PC-9 (cell line): ENCODE data around the gene ARL8A. TPM values are rescaled to one million over a fixed set of nuclear protein-coding genes. Genes with fewer than 3 reads are reported as not detected.

ENCODE experiments used
- BruUV-seq: library from RNA; stranded (reverse); fragments of 400-500 nt; replicated peaks from 2 replicates; lab custom pipeline; 2021; lab: Mats Ljungman, UMichigan
- CTCF ChIA-PET: fragments of 300-600 bp; sonication (Branson Sonifier 250); formaldehyde crosslinking; loops from one replicate; lab custom pipeline; 2022; ENCODE audit warnings: antibody characterized with exemption; lab: Charles Lee
- POLR2A ChIA-PET: fragments of 300-600 bp; sonication (Branson Sonifier 250); formaldehyde crosslinking; loops from one replicate; lab custom pipeline; 2022; ENCODE audit warnings: antibody characterized with exemption; ENCODE audit not compliant: unreplicated experiment; lab: Charles Lee
- DNase-seq, 2 experiments: peaks; one replicate each; pipeline versions ENCODE4 v3.0.0 to v3.0.0-alpha.2; 2015 to 2022; ENCODE audit warnings: mixed read lengths in 1 of 2
- H2AFZ ChIP-seq: fragments of 200-600 bp; sonication (generic); 2 replicates; pipeline ENCODE4 v1.8.1; 2017; ENCODE audit warnings: antibody characterized with exemption
- H3F3A ChIP-seq: fragments of 200-600 bp; sonication (generic); 2 replicates; pipeline ENCODE4 v1.8.1; 2017; ENCODE audit warnings: antibody characterized with exemption, mild to moderate bottlenecking, low read depth; ENCODE audit not compliant: insufficient read depth
- H3K27ac ChIP-seq: fragments of 200-600 bp; sonication (generic); 2 replicates; pipeline ENCODE4 v1.6.1; 2016; ENCODE audit warnings: mixed run types
- H3K27me3 ChIP-seq: fragments of 200-600 bp; sonication (generic); 2 replicates; pipeline ENCODE4 v1.6.1; 2016; ENCODE audit warnings: low read depth, mixed run types; ENCODE audit not compliant: insufficient read depth
- H3K36me3 ChIP-seq: fragments of 200-600 bp; sonication (generic); 2 replicates; pipeline ENCODE4 v1.6.1; 2016; ENCODE audit warnings: low read depth, mixed run types
- H3K4me1 ChIP-seq: fragments of 200-600 bp; sonication (generic); replicated peaks from 2 replicates; pipeline ENCODE4 v1.6.1; 2016; ENCODE audit warnings: mixed run types; ENCODE audit not compliant: insufficient read depth
- H3K4me2 ChIP-seq: fragments of 200-600 bp; sonication (generic); 2 replicates; pipeline ENCODE4 v1.6.1; 2017; ENCODE audit warnings: mixed run types
- H3K4me3 ChIP-seq: fragments of 200-600 bp; sonication (generic); 2 replicates; pipeline ENCODE4 v1.6.1; 2016; ENCODE audit warnings: mixed run types
- H3K79me2 ChIP-seq: fragments of 200-600 bp; sonication (generic); 2 replicates; pipeline ENCODE4 v1.6.1; 2017; ENCODE audit warnings: low read depth, mixed run types
- H3K9me2 ChIP-seq: fragments of 200-600 bp; sonication (generic); 2 replicates; pipeline ENCODE4 v1.8.1; 2017; ENCODE audit warnings: mild to moderate bottlenecking; ENCODE audit not compliant: insufficient read depth
- H3K9me3 ChIP-seq: fragments of 200-600 bp; sonication (generic); 2 replicates; pipeline ENCODE4 v1.8.1; 2016; ENCODE audit warnings: low read depth; ENCODE audit not compliant: insufficient read depth
- H4K20me1 ChIP-seq: fragments of 200-600 bp; sonication (generic); 2 replicates; pipeline ENCODE4 v1.8.1; 2017; ENCODE audit not compliant: insufficient read depth
- CTCF ChIP-seq: fragments of 200-600 bp; sonication (generic); conservative IDR thresholded peaks from 2 replicates; pipeline ENCODE4 v1.6.1; 2017; ENCODE audit warnings: mixed run types, antibody characterized with exemption, mild to moderate bottlenecking, moderate library complexity
- EZH2 ChIP-seq: fragments of 200-600 bp; sonication (generic); IDR thresholded peaks from 2 replicates; pipeline ENCODE4 v1.8.0; 2017; ENCODE audit warnings: antibody characterized with exemption, low read depth
- intact Hi-C: fragments of 100-400 bp; cut with micrococcal nuclease; formaldehyde crosslinking; loops from one replicate; pipeline ENCODE4 v1.10.0; 2022; ENCODE audit not compliant: unreplicated experiment
- total RNA-seq: library from RNA; stranded (reverse); gene quantifications from 2 replicates; pipeline ENCODE4 v1.2.3, GENCODE V29; 2021

ARL8A gene
- total RNA-seq, 1 experiment from 2014 or later = 42.6 TPM

- no TSS peak for BruUV-seq
- Histone ChIP-seq H3K4me2 (peak overlapping the region; percentile 37), H3K27me3 (no peaks in the 10 kb centered on the region), H3K36me3 (no peaks in the 10 kb centered on the region), H3K9me2 (no peaks in the 10 kb centered on the region), H3K9me3 (no peaks in the 10 kb centered on the region), H3K79me2 (no peaks in the 10 kb centered on the region), H4K20me1 (no peaks in the 10 kb centered on the region), H3K4me1 (peaks cover 12% of the 10 kb centered on the region), H3K4me3 (no peak overlapping the region), H2AFZ (no peak overlapping the region), H3K27ac (no peak overlapping the region), H3F3A (peaks cover 10% of the 10 kb centered on the region)
- POLR2A ChIA-PET = no interaction called here
- CTCF ChIA-PET = no interaction called here
- intact Hi-C loops = no loop called here
- peak; percentile 46 to 70 for DNase-seq
- TF ChIP-seq EZH2 (no peak), CTCF (peak; percentile 54; the same call in 1 of the 2 replicates)
These were observed 10.4 kb upstream of the ARL8A start for GRCh38 chr1:202154766-202155477.

GRCh38 chr1:202154148-202154765, 9.7 kb upstream of the ARL8A start:
- Histone ChIP-seq H3K9me2 (no peaks in the 10 kb centered on the region), H3K4me1 (peaks cover 12% of the 10 kb centered on the region), H3K36me3 (no peaks in the 10 kb centered on the region), H3K79me2 (no peaks in the 10 kb centered on the region), H3K27me3 (no peaks in the 10 kb centered on the region), H4K20me1 (no peaks in the 10 kb centered on the region), H3K9me3 (no peaks in the 10 kb centered on the region), H3K4me3 (no peak overlapping the region), H3F3A (peaks cover 10% of the 10 kb centered on the region), H3K27ac (no peak overlapping the region), H3K4me2 (peak overlapping the region; percentile 37), H2AFZ (no peak overlapping the region)
- no TSS peak for BruUV-seq
- no peak for DNase-seq
- TF ChIP-seq EZH2 (no peak), CTCF (no peak)
- CTCF ChIA-PET = no interaction called here
- POLR2A ChIA-PET = no interaction called here
- intact Hi-C loops = no loop called here

GRCh38 chr1:202153284-202153683, 8.7 kb upstream of the ARL8A start:
- peaks cover 10% of the 10 kb centered on the region for H3F3A ChIP-seq
- H3K4me2 ChIP-seq = no peak overlapping the region
- H3K9me2 ChIP-seq = no peaks in the 10 kb centered on the region
- BruUV-seq = no TSS peak
- intact Hi-C loops = no loop called here
- H2AFZ ChIP-seq = no peak overlapping the region
- H4K20me1 ChIP-seq = no peaks in the 10 kb centered on the region
- POLR2A ChIA-PET = interaction anchor here (0.6 kb wide), 1 partner anchor 169 kb away, joined by 4 read pairs; no protein-coding TSS in a partner anchor
- no peaks in the 10 kb centered on the region for H3K79me2 ChIP-seq
- H3K9me3 ChIP-seq = no peaks in the 10 kb centered on the region
- H3K27ac ChIP-seq = no peak overlapping the region
- TF ChIP-seq CTCF = no peak
- TF ChIP-seq EZH2 = no peak
- H3K27me3 ChIP-seq = no peaks in the 10 kb centered on the region
- peaks cover 12% of the 10 kb centered on the region for H3K4me1 ChIP-seq
- DNase-seq = no peak
- H3K4me3 ChIP-seq = no peak overlapping the region
- no peaks in the 10 kb centered on the region for H3K36me3 ChIP-seq
- CTCF ChIA-PET = no interaction called here
